Loucy (cell line): ENCODE measurements around the gene ALOX5AP.

Source experiments
- H2AFZ ChIP-seq: fragments of 200-600 bp; sonication (generic); 2 replicates; pipeline ENCODE4 v1.6.0; 2016; ENCODE audit warnings: antibody characterized with exemption, mild to moderate bottlenecking, low read length, moderate library complexity
- H3F3A ChIP-seq: fragments of 200-600 bp; 2 replicates; pipeline ENCODE4 v1.6.0; 2016; ENCODE audit warnings: antibody characterized with exemption, low read depth, mild to moderate bottlenecking
- H3K27me3 ChIP-seq: fragments of 200-600 bp; sonication (generic); 2 replicates; pipeline ENCODE4 v1.6.1; 2014; ENCODE audit warnings: low read length, mild to moderate bottlenecking; ENCODE audit not compliant: insufficient read depth, poor library complexity, severe bottlenecking
- H3K36me3 ChIP-seq: fragments of 200-600 bp; sonication (generic); 2 replicates; pipeline ENCODE4 v1.6.1; 2016; ENCODE audit warnings: low read length; ENCODE audit not compliant: insufficient read depth
- H3K4me1 ChIP-seq: fragments of 200-600 bp; sonication (generic); 2 replicates; pipeline ENCODE4 v1.5.1; 2014; ENCODE audit warnings: low read length, mild to moderate bottlenecking; ENCODE audit not compliant: insufficient read depth, poor library complexity, severe bottlenecking
- H3K4me2 ChIP-seq: fragments of 200-600 bp; sonication (generic); 2 replicates; pipeline ENCODE4 v1.6.0; 2014; ENCODE audit warnings: antibody characterized with exemption, low read length, low read depth, mild to moderate bottlenecking; ENCODE audit not compliant: poor library complexity, severe bottlenecking
- H3K4me3 ChIP-seq: fragments of 200-600 bp; sonication (generic); 2 replicates; pipeline ENCODE4 v1.5.1; 2014; ENCODE audit warnings: low read length, mild to moderate bottlenecking, mixed read lengths; ENCODE audit not compliant: poor library complexity, severe bottlenecking
- H3K79me2 ChIP-seq: fragments of 200-600 bp; sonication (generic); 2 replicates; pipeline ENCODE4 v1.6.1; 2014; ENCODE audit warnings: low read length; ENCODE audit not compliant: insufficient read depth
- H3K9ac ChIP-seq: fragments of 200-600 bp; sonication (generic); 2 replicates; pipeline ENCODE4 v1.6.0; 2014; ENCODE audit warnings: mild to moderate bottlenecking, low read depth, low read length, moderate library complexity; ENCODE audit not compliant: poor library complexity, severe bottlenecking
- H3K9me2 ChIP-seq: fragments of 200-600 bp; sonication (generic); replicated peaks from 2 replicates; pipeline ENCODE4 v1.6.1; 2016; ENCODE audit warnings: low read depth, low read length, mixed read lengths
- H3K9me3 ChIP-seq: fragments of 200-600 bp; sonication (generic); 2 replicates; pipeline ENCODE4 v1.6.1; 2014; ENCODE audit warnings: mild to moderate bottlenecking, antibody characterized with exemption, low read length, low read depth; ENCODE audit not compliant: insufficient read depth
- H4K20me1 ChIP-seq: fragments of 200-600 bp; sonication (generic); 2 replicates; pipeline ENCODE4 v1.6.0; 2014; ENCODE audit warnings: antibody characterized with exemption, low read length, mild to moderate bottlenecking; ENCODE audit not compliant: insufficient read depth, poor library complexity, severe bottlenecking
- CTCF ChIP-seq: fragments of 200-600 bp; sonication (generic); conservative IDR thresholded peaks from 2 replicates; pipeline ENCODE4 v1.5.1; 2014; ENCODE audit warnings: mild to moderate bottlenecking, antibody characterized with exemption, low read length
- EZH2phosphoT487 ChIP-seq: fragments of 200-600 bp; IDR thresholded peaks from 2 replicates; pipeline ENCODE4 v1.6.1; 2018; ENCODE audit warnings: antibody characterized with exemption, mild to moderate bottlenecking, moderate library complexity, borderline replicate concordance

ALOX5AP gene

GRCh38 chr13:30752201-30752797, 17.0 kb downstream of the ALOX5AP start:
- Histone ChIP-seq H3K36me3 (peaks cover 66% of the 10 kb centered on the region; the same call in 1 of the 2 replicates), H3K4me1 (peaks cover 3% of the 10 kb centered on the region), H3K79me2 (peaks cover 14% of the 10 kb centered on the region; the same call in 1 of the 2 replicates), H3K9me3 (no peaks in the 10 kb centered on the region), H3K4me3 (no peak overlapping the region), H4K20me1 (no peaks in the 10 kb centered on the region), H3K9me2 (no peaks in the 10 kb centered on the region), H2AFZ (no peak overlapping the region), H3K9ac (no peak overlapping the region), H3K4me2 (no peak overlapping the region), H3K27me3 (no peaks in the 10 kb centered on the region), H3F3A (no peaks in the 10 kb centered on the region)
- TF ChIP-seq EZH2phosphoT487 (no peak), CTCF (no peak)

- Histone ChIP-seq H3K4me3 (no peak overlapping the region), H3F3A (no peaks in the 10 kb centered on the region), H3K9me2 (no peaks in the 10 kb centered on the region), H3K4me2 (no peak overlapping the region), H2AFZ (no peak overlapping the region), H3K9ac (no peak overlapping the region), H4K20me1 (no peaks in the 10 kb centered on the region), H3K36me3 (peaks cover 74% of the 10 kb centered on the region; the same call in 1 of the 2 replicates), H3K9me3 (no peaks in the 10 kb centered on the region), H3K4me1 (no peaks in the 10 kb centered on the region), H3K79me2 (peaks cover 7% of the 10 kb centered on the region; the same call in 1 of the 2 replicates), H3K27me3 (no peaks in the 10 kb centered on the region)
- TF ChIP-seq EZH2phosphoT487 (no peak), CTCF (no peak)
Observed at GRCh38 chr13:30753030-30753616, 17.8 kb downstream of the ALOX5AP start.

GRCh38 chr13:30755678-30756077, 20.3 kb downstream of the ALOX5AP start:
- Histone ChIP-seq H3F3A (no peaks in the 10 kb centered on the region), H3K9me2 (no peaks in the 10 kb centered on the region), H3K4me2 (no peak overlapping the region), H3K4me3 (no peak overlapping the region), H3K9me3 (no peaks in the 10 kb centered on the region), H3K9ac (no peak overlapping the region), H4K20me1 (no peaks in the 10 kb centered on the region), H3K27me3 (no peaks in the 10 kb centered on the region), H2AFZ (no peak overlapping the region), H3K79me2 (no peaks in the 10 kb centered on the region), H3K4me1 (no peaks in the 10 kb centered on the region), H3K36me3 (peaks cover 80% of the 10 kb centered on the region; the same call in 1 of the 2 replicates)
- TF ChIP-seq CTCF (no peak), EZH2phosphoT487 (no peak)
